GM12892 (cell line): ENCODE results near the gene PRRX2.
"Not testable (repeated sequence)": the region's sequence is repeated elsewhere in the genome, so short reads cannot be mapped to it uniquely, and the experiment has no call there.

ENCODE experiments used
- POLR2A ChIP-seq: IDR thresholded peaks from 2 replicates; pipeline ENCODE4 v1.6.1; 2011; ENCODE audit warnings: low read depth, low read length, control low read depth
- POLR2AphosphoS5 ChIP-seq: IDR thresholded peaks from 2 replicates; pipeline ENCODE4 v1.6.1; 2011; ENCODE audit warnings: low read depth, low read length, control low read depth

DNA sequence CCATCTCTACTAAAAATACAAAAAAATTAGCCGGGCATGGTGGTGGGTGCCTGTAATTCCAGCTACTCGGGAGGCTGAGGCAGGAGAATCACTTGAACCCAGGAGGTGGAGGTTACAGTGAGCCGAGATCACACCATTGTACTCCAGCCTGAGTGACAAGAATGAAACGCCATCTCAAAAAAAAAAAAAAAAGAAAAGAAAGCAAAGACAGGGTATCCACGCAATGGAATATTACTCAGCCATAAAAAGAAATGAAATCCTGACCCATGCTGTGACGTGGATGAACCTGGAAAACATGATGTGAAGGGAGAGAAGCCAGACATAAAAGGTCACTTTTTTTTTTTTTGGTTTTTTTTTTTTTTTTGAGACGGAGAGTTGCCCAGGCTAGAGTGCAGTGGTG, 95.3 kb downstream of the PRRX2 start:
- not testable (repeated sequence) for TF ChIP-seq POLR2A, POLR2AphosphoS5
